T-helper 17 cell (primary cell): Measurements from ENCODE around the gene ERAP2. TPM values are rescaled to one million over a fixed set of nuclear protein-coding genes. Genes with fewer than 3 reads are reported as not detected.
A peak's percentile ranks its signal among the peaks of the same experiment; 100 is the strongest.

Experiments
- ATAC-seq: fragments of 150-1000 bp; cut with Tn5 transposase; 2 replicates; pipeline ENCODE4 v1.10.0; 2021; ENCODE audit warnings: mild to moderate bottlenecking, moderate library complexity
- DNase-seq, 3 donors: peaks; one replicate each; pipeline versions ENCODE4 v3.0.0 to v3.0.0-alpha.2; 2020 to 2021
- H3K9me3 ChIP-seq: one replicate; pipeline ENCODE4 v1.7.0; 2013; ENCODE audit warnings: low read length, mild to moderate bottlenecking; ENCODE audit not compliant: control insufficient read depth, poor library complexity, severe bottlenecking
- H3K27ac Mint-ChIP-seq: one replicate; pipeline ENCODE4 v1.8.0; 2022; ENCODE audit warnings: mild to moderate bottlenecking, moderate library complexity, mixed read lengths
- H3K27me3 Mint-ChIP-seq: one replicate; pipeline ENCODE4 v1.8.0; 2022; ENCODE audit warnings: mixed read lengths
- H3K36me3 Mint-ChIP-seq: one replicate; pipeline ENCODE4 v1.8.0; 2022; ENCODE audit warnings: low read depth, mixed read lengths
- H3K4me1 Mint-ChIP-seq: one replicate; pipeline ENCODE4 v1.8.0; 2022; ENCODE audit warnings: mild to moderate bottlenecking, mixed read lengths
- H3K4me3 Mint-ChIP-seq: one replicate; pipeline ENCODE4 v1.8.0; 2022; ENCODE audit warnings: mild to moderate bottlenecking, moderate library complexity, mixed read lengths
- total RNA-seq, 4 donors: library from RNA in 2 of 4; stranded (reverse) in 2 of 4; gene quantifications; one replicate each; pipeline ENCODE4 v1.2.3 and lab custom pipeline; 2022 to 2026

The ERAP2 gene
- total RNA-seq, 2 donors from 2014 or later, result 42.7 to 65.6 TPM

GRCh38 chr5:96931605-96932004 lies 55.3 kb downstream of the ERAP2 start:
- no peaks in the 10 kb centered on the region for H3K36me3 Mint-ChIP-seq
- ATAC-seq, result no peak
- peaks cover 43% of the 10 kb centered on the region for H3K4me1 Mint-ChIP-seq
- peak overlapping the region; percentile 98 for H3K27ac Mint-ChIP-seq
- no peak for DNase-seq
- H3K9me3 ChIP-seq, result no peaks in the 10 kb centered on the region
- no peaks in the 10 kb centered on the region for H3K27me3 Mint-ChIP-seq
- H3K4me3 Mint-ChIP-seq, result peak overlapping the region; percentile 47

DNA sequence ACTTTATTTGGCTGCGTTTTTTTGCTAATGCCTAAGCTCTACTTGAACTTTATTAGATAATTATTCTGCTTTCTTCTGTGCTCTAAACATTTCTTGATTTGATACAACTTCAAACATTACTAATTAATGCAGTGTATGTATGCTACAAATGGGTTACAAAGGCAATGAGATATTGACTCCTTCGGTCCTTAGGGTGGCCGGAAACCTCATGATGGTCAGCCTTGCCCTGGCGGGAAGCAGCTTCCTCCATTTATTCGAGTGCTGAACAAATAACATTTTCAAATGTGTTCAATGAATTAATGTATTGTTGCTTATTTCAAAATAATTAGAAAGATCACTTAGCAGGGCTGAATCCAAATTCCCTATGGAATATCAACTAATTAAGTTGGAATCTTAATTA lies 55.7 kb downstream of the ERAP2 start:
- Mint-ChIP-seq H3K27me3 (no peaks in the 10 kb centered on the region), H3K4me1 (peaks cover 46% of the 10 kb centered on the region), H3K36me3 (no peaks in the 10 kb centered on the region), H3K27ac (peak overlapping the region; percentile 98), H3K4me3 (peak overlapping the region; percentile 52)
- no peaks in the 10 kb centered on the region for H3K9me3 ChIP-seq
- no peak for DNase-seq
- ATAC-seq, result no peak

- Mint-ChIP-seq H3K4me1 (peaks cover 55% of the 10 kb centered on the region), H3K4me3 (peak overlapping the region; percentile 96), H3K36me3 (no peaks in the 10 kb centered on the region), H3K27ac (peak overlapping the region; percentile 98), H3K27me3 (no peaks in the 10 kb centered on the region)
- no peak for ATAC-seq
- DNase-seq, result no peak
- no peaks in the 10 kb centered on the region for H3K9me3 ChIP-seq
These were observed 57.7 kb downstream of the ERAP2 start for GRCh38 chr5:96933764-96934707.

DNA sequence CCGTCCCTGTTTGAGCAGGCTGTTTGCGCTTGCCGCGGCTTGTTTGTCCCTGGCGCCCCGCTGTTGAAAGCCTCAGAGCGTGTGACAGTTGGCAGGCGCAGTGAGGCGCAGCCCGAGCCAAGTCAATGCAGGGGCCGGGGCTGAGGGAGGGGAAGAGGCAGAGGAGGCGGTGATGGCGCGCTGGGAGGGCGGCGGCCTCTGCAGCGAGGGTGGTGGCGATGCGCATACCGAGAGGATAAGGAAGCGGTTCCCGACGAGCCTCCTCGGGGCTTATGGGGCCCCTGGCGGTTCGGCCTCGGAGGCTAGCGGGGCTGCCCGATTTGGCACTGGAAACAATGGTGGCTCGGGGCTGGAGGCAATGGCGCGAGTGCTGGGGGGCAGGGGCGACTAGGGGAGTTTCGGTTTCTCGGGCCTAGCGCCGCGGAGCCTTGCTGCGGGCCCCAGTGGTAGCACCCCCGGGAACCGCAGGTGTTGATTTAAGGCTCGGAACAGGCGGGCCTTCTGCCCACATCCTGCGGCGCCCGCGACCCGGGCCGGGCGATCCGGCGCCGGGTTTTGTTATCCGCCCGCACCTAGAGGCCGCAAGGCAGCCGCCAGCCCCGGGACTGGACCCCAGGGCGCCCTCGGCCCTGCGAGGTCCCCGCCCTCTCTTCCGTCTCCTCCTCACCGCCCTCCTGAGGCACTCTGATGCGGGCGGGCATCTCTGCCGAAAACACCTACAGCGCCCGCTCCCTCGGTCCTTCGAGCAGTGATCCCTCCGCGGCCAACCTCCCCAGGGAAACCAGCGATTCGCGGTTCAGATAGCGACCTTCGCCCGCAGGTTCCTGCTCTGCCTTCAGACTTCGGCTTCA lies 58.6 kb downstream of the ERAP2 start:
- peak overlapping the region; percentile 96 for H3K4me3 Mint-ChIP-seq
- H3K36me3 Mint-ChIP-seq, result no peaks in the 10 kb centered on the region

GRCh38 chr5:96935559-96936430 lies 59.5 kb downstream of the ERAP2 start, which contains the start of gene LNPEP:
Gene LNPEP (plus strand): TSS chr5:96936080. CDS start chr5:96936156, 76 bp downstream.
- DNase-seq (peak; percentile 89 to 93 (median 90)), ATAC-seq (peak; percentile 58)
- peak within 1 kb of the TSS; percentile 96 for H3K4me3 Mint-ChIP-seq
- no peaks in the 10 kb centered on the region for H3K27me3 Mint-ChIP-seq
- H3K36me3 Mint-ChIP-seq, result no peaks in the 10 kb centered on the region
- H3K4me1 Mint-ChIP-seq, result peaks cover 55% of the 10 kb centered on the region
- H3K9me3 ChIP-seq, result no peaks in the 10 kb centered on the region
- H3K27ac Mint-ChIP-seq, result peak within 1 kb of the TSS; percentile 98

More for the DNA sequence above, 58.6 kb downstream of the ERAP2 start:
- H3K4me1 Mint-ChIP-seq, result peaks cover 54% of the 10 kb centered on the region
- no peaks in the 10 kb centered on the region for H3K9me3 ChIP-seq
- H3K27ac Mint-ChIP-seq, result peak overlapping the region; percentile 98
- ATAC-seq, result peak; percentile 75
- peak; percentile 87 to 93 (median 93) for DNase-seq
- H3K27me3 Mint-ChIP-seq, result no peaks in the 10 kb centered on the region

DNA sequence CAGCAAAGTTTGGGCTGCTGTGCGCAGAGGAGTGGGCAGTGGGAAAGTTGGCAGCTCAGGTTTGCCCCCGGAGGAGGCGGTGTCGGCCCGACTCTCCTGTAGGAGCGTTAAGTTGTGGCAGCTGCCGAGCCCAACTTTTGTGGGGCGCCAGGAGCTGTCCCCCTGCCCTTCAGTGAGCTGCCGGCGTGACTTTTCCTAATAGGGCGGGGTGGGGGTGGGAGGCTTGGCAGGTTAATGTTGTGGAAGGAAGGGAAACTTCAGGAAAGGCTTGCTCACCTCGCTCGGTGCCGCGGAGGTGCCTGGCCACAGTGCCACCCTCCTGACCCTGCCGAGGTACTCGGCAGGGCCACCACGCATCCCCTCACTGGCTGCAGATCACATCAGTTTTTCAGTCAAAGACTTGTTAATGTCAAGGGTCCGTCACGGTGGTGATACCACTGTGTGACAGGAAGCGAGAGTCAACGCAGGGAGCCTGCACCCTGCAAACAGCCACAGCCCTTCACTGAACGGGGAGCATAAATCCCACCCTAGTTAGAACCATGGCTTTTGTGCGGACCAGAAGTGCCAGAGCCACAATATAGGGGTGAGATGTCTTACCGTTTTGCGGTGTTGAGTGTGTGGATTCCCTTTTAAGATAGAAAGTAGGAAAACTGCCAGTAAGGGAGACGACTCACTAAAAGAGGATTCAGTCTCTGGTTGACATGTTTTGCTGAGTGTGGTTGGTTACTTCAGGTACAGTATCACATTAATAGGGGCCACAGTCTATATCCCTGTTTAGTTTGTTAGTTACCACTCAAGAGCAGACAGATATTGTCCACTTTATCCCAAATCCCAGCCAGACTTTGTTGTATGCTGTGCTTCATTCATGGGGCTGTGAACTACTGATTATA lies 60.4 kb downstream of the ERAP2 start:
- Mint-ChIP-seq H3K4me3 (peak overlapping the region; percentile 96), H3K4me1 (peaks cover 57% of the 10 kb centered on the region), H3K27me3 (no peaks in the 10 kb centered on the region), H3K36me3 (peaks cover 2% of the 10 kb centered on the region), H3K27ac (peak overlapping the region; percentile 98)
- no peak for ATAC-seq
- H3K9me3 ChIP-seq, result no peaks in the 10 kb centered on the region
- peak; percentile 24 to 31 (median 31) for DNase-seq

DNA sequence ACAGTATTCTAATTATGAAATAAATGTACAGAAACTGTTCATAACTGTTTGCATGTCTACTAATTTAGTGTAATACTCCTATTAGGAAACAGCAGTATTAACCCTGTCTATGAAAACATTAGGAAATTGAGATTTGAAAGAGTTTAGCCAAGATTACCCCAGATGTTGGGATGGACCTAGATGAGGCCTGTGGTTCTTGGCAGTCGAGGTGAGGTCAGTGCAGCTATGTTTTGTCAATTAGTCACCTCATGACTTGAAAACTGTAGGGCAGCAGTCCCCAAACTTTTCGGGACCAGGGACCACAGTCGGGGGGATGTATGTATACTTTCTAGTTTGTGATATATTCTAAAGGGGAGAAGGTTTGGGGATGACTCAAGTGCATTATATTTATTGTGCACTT lies 64.3 kb downstream of the ERAP2 start:
- Mint-ChIP-seq H3K4me1 (peaks cover 53% of the 10 kb centered on the region), H3K27me3 (no peaks in the 10 kb centered on the region), H3K27ac (peak overlapping the region; percentile 27), H3K36me3 (peaks cover 4% of the 10 kb centered on the region), H3K4me3 (peak overlapping the region; percentile 31)
- no peak for ATAC-seq
- no peak for DNase-seq
- no peaks in the 10 kb centered on the region for H3K9me3 ChIP-seq

DNA sequence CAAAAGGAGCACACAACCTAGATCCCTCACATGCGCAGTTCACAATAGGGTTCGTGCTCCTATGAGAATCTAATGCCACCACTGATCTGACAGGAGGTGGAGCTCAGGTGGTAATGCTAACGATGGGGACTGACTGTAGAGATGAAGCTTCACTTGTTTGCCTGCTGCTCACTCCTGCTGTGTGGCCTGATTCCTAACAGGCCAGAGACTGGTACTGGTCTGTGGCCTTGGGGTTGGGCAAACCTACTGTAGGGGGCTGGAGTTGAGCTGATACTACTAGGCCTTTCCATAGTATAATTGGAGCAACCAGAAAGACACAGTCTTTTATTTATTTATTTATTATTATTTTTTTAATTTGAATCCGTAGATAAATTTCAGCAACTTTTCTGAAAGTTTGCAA lies 64.8 kb downstream of the ERAP2 start:
- H3K9me3 ChIP-seq, result no peaks in the 10 kb centered on the region
- Mint-ChIP-seq H3K27me3 (no peaks in the 10 kb centered on the region), H3K36me3 (peaks cover 5% of the 10 kb centered on the region), H3K4me1 (peaks cover 58% of the 10 kb centered on the region), H3K27ac (peak overlapping the region; percentile 27), H3K4me3 (peak overlapping the region; percentile 50)
- ATAC-seq (no peak), DNase-seq (no peak)

GRCh38 chr5:96942078-96942477 lies 65.8 kb downstream of the ERAP2 start:
- peaks cover 5% of the 10 kb centered on the region for H3K36me3 Mint-ChIP-seq
- H3K27me3 Mint-ChIP-seq, result no peaks in the 10 kb centered on the region
- H3K9me3 ChIP-seq, result no peaks in the 10 kb centered on the region
- peaks cover 58% of the 10 kb centered on the region for H3K4me1 Mint-ChIP-seq
- peak overlapping the region; percentile 27 for H3K27ac Mint-ChIP-seq
- DNase-seq, result no peak
- H3K4me3 Mint-ChIP-seq, result no peak overlapping the region
- no peak for ATAC-seq

DNA sequence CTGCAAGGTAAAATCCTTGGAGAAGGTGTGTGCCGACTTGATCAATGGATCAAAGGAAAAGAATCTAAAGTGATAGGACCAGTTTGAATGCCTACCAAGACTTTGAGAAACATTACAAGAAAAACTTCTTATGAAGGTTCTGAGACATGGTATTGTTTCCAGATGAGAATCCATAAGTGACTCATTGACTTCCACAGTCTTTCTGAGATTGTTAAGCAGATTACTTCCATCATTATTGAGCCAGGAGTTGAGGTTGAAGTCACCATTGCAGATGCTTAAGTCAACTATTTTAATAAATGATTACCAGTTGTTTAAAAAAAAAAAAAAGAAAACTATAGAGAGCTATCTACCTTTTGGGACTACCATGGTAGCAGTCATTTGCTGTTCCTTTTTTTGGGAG lies 66.6 kb downstream of the ERAP2 start:
- Mint-ChIP-seq H3K4me3 (no peak overlapping the region), H3K36me3 (peaks cover 5% of the 10 kb centered on the region), H3K4me1 (peaks cover 57% of the 10 kb centered on the region), H3K27ac (peak overlapping the region; percentile 65), H3K27me3 (no peaks in the 10 kb centered on the region)
- no peak for DNase-seq
- H3K9me3 ChIP-seq, result no peaks in the 10 kb centered on the region
- no peak for ATAC-seq

DNA sequence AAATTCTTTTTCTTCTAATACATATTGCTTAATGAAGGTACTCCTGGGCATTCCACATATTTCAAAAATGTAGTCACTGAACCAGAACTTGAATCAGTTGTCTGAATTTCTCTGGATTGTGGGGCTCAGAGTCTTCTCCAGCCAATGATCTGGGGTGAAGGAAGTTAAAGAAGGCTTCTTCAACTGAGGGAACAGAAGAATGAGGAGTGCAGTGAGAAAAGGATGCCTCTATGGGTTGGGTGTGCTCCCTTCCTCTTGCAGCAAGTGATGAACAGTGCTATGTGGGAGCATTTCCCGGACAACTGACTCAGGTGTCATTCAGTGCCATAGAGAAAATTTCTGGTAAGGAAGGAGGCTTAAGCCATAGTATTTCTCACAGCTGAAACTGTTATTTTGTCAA lies 67.5 kb downstream of the ERAP2 start:
- H3K4me3 Mint-ChIP-seq, result no peak overlapping the region
- H3K9me3 ChIP-seq, result no peaks in the 10 kb centered on the region
- H3K27ac Mint-ChIP-seq, result peak overlapping the region; percentile 65
- H3K36me3 Mint-ChIP-seq, result peaks cover 5% of the 10 kb centered on the region
- DNase-seq (no peak), ATAC-seq (no peak)
- H3K27me3 Mint-ChIP-seq, result no peaks in the 10 kb centered on the region
- peaks cover 48% of the 10 kb centered on the region for H3K4me1 Mint-ChIP-seq
